NCI-H2171 treated with DMSO at 0.1 percent for 48 hours (cell line): ENCODE data around the gene METRN.
"Not testable (repeated sequence)": the region's sequence is repeated elsewhere in the genome, so short reads cannot be mapped to it uniquely, and the experiment has no call there.

Experiments
- DNase-seq: peaks from one replicate; lab custom pipeline; 2025; lab: John Stamatoyannopoulos, UW

The METRN gene

DNA sequence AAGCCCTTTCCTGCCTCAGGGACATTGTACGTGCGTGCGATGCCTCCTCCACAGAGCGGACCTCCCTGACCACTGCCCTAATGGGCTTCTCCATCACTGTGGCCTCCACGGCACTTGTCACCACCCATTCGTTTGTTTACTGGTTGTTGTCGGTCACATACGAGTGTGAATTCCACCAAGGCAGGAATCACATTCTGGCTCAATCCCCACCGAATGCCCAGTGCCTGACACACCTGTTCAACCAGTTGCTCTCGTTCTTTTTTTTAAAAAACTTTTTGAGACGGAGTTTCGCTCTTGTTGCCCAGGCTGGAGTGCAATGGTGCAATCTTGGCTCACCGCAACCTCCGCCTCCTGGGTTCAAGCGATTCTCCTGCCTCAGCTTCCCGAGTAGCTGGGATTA, 23.7 kb upstream of the METRN start:
- DNase-seq = not testable (repeated sequence)

DNA sequence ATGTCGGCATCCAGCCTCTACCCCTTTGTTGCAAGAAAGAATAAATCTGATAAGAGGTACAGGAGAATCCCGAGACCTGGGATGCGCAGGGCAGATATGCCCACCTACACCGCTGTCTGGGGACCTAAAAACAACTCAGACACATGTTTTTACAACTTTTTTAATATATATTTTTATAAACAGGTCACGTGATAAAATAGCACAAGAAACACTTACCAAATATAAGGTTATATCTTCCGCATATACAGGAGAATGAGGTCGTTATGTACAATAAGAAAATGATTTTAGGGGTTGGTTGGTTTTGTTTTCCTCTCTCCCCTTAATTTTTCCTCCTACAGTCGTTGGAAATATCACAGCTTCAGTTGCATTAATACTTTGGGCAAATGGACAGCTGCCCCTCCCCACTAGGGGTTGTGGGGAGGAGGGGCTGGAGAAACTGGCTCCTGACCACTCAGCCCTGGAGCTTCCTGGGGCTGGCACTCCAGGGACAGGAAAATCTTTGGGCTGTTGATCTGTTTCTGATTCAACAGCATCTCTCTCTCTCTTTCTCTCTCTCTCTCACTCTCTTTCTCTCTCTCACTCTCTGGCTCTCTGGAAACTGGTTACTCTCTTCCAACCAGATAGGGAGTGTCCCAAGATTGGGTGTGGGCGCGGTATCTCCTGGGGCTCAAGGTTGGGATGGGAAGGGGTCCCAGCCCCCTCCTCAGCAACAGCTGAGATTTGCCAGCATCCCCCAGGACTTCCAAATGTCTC, 22.4 kb upstream of the METRN start:
- no peak for DNase-seq

DNA sequence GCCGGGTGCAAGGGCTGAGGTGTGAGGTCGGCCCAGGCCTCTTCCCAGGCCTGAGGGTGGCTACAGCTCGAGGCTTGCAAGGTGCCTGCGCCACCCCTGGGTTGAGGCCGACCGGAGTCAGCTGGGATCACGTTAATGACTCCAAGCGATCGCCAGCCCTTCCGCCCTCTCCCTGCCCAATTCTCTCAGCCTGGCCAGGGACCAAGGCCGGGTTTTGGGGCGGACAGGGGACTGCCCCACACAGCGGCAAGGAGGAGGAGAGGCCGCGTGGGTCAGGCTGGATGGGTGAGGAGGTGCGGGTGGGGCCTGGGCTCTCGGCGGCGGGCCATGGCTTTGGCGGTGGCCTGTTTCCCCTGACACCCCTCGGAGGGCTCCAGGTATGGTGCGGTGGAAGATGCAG, 21.6 kb upstream of the METRN start:
- DNase-seq = no peak

DNA sequence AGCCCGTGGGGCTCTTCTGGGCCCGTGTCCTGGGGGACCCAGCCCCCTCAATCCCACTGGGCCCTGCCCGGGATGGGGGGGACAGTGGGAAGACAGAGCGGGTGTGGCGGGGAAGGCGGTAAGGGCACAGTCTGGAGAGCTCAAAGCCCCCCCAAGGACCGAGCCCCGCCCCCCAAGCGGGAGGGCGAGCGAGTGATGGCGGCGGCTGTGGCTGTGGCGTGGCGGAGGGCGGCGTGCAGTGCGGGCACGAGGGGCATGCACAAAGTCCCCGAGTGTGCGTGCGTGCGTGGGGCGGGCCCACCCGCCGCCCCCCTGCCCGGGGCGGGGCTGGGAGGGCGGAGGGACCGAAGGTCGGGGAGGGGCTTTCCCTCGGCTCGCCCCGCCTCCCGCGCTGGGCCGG, 21.2 kb upstream of the METRN start:
- DNase-seq = no peak

DNA sequence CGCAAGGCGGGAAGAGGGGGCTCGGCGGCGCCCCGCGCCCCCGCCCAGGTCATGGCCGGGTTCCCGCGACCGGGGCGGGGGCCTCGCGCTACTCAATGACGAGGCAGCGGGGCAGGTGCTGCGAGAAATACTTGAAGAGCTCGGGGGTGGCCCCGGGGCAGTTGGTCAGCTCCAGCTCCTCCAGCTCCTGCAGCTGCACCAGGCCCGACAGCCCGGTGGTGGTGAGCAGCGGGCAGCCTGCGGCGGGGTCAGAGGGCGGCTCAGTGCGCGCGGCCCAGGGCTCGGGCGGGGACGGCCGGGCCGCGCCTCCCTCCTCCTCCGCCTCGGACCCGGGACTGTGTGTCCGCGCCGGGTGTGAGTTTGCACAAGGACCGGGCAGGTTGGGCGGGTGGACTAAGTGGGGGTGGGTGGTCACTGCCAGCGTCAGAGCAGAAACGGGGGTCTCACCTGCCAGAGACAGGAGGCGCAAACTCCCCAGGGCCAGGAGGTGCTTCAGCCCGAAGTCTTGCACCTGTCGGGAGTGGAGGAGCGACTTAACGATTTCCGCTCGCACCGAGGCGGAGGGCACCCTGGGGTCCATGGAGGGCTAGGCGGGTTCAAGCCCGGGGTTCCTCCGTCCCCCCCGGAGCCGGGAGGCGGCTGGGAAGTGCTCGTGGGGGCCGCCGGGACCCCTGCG, 20.6 kb upstream of the METRN start:
- DNase-seq = no peak

DNA sequence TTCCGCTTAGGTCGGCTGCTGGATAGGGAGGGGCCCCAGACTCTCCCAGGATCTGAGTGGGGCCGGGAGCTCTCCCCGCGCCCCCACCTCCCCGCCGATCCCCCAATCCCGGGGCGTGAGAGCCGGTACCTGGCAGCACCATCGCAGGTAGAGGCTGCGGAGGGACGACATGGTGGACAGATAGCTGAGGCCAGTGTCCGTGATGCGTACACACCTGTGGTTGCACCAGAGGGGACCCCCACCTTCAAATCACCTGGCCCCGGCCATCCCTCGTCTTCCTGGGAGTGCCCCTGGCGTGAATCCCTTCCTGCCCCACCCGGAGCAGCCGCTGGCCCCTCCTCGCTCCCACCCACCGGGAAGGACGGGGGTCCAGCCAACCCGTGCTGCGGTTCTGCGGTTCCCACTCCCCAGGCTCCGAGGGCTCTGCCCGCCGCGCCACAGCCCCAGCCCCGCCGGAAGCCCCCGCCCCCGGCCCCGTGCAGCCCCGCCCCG, 20.0 kb upstream of the METRN start:
- DNase-seq = no peak

DNA sequence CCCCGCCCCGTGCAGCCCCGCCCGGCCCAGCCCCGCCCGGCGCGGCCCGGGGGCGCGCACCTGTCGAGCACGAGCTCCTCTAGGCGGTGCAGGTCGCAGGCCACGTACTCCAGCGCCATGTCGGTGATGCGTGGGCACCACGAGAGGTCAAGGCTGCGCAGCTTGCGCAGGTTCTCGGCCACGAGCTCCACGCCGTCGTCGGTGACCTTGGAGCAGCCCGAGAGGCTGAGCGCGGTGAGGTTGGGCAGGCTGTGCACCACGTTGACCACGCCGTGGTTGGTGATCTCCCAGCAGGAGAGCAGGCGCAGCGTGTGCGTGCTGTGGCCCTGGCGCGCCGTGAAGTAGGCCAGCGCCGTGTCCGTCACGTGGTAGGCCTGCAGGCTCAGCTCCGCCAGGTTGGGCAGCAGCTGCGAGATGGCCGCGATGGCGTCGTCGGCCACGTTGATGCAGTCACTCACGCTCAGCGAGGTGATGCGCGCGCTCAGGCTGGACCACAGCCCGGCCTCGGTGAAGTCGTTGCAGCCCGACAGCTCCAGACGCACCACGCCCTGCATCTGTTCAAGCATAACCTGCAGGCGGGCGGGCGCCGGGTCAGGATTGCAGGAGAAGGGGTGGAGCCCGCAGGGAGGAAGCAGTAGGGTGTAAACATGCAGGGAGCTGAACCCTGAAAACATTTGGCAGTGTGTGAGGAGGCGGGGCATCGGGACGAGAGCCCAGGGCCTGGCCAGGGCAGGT, 19.4 kb upstream of the METRN start:
- DNase-seq = peak; percentile 97

DNA sequence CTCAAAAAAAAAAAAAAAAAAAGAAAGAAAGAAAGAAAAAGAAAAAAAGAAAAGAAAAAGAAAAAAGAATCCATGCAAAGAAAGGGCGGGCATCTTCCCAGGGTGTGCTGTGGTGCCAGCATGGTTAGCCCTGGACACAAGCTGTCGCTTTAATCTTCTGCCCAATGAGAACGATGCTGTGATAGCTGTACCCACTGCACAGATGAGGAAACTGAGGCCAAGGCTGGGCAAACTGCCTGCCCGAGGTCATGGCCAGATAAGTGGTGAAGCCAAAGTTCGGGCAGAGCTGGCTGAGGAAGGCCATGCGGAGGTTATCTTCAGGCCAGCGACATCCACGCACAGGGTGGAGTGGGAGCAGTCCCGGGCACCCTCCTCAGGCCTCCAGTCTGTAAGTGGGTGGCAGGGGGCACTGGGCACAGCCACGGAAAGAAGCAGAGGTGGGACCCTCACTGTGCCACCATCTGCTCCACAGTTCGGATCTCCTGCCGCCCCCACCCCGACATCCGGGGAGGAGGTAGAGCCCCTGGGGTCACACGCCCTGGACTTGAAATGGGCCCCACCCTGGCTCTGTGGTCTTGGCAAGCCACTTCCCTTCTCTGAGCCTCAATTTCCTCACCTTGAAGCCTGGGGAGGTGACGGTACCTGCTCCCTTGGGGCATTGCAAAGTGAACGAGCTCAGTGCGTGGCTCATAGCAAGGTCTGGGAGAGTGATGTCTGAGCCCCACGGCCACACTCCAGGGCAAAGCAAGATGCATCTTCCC, 15.8 kb upstream of the METRN start:
- DNase-seq = no peak

DNA sequence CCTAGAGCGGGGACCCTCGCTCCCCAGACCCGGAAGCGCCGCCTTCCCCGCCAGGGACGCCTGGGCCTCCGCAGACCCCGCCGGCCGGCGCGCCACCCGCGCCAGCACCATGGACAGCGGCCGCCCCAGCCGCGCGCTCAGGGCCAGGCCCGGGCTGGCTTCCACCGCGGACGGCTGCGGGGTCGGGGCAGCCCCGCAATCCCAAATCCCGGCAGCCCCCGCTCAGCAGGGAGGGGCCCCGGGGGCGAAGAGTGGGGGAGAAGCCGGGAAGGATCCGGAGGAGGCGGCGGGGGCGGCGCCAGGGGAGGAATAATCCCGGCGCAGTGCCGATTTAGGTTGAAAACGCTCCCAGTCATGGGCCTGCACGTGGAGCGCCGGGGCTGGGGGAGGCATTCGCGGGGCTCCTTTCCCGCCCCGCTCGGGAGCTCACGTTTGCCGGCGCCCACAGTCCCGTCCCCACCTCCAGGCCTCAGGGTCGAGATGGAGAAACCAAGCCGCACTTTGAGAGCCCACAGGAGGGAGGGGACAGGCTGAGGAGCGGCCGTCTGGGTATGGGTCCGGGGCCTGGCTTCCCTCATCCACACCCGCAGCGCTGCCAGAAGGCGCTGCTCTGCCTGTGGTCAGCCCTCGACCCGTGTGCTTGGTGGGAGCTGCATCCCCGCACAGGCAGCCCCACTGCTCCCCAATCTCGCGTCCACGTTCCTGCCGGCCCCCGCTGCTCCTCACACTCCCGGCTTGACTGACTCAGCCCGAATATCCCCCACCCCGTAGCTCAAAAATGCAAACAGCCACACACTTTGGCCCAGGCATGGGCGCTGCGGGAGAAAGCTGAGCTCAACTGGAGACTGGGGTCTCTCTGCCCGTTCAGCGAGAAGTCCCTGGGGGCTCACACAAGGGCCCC, 14.0 kb upstream of the METRN start:
- no peak for DNase-seq

DNA sequence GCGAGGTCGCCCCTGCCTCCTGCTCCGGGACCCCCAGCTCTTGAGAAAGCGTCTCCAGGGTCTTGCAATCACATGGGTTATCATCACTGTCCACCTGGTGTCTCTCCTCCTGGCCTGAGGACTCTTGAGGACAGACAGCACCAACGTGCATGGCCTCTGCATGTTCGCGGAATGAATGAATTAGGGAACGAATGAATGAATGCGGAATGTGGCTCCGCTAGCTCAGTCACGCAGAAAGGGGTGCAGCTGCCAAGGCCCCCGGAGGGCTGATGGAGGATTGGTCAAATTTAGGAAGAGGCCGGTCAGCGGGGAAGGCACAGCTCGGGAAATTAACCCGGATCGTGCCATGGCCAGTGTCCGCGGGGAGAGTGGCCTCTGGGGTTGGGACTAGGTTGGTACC, 12.6 kb upstream of the METRN start:
- DNase-seq = no peak

DNA sequence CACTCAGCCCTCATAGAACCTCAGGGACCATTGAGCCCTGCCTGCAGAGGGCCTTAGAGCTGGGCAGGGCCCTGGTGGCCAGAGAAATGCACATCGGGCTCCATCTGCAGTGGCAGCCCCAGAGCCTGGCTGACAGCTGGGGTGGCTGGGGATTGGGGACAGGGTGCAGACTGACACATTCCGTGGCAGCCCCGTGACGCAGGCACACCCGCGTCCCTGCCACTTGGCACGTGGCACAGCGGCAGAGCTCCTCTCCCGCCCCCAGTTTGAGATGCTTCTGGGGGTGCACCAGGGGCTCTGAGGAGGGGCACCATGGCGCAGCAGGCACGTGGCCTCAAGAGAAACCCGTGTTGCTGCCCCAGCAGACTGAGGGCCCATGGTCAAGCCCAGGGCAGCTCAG, 11.5 kb upstream of the METRN start:
- no peak for DNase-seq

DNA sequence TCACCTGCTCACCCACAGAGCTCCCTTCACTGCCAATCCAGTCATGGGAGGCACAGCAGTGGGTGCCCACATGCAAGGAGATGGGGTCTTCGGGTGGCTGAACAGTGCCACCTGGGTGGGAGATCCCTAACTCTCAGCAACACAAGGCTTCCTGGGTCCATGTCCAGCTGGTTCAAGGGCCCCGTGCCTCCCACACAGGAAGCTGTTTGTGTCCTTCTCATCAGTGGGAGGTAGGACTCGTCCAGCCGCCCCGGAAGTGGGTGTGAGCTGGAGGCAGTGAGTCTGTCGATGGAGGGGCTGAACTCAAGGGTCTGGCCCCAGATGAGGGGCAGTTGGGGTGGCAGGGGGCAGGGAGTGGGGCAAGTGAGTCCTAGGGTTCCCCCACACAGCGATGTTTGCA, 10.9 kb upstream of the METRN start:
- no peak for DNase-seq

DNA sequence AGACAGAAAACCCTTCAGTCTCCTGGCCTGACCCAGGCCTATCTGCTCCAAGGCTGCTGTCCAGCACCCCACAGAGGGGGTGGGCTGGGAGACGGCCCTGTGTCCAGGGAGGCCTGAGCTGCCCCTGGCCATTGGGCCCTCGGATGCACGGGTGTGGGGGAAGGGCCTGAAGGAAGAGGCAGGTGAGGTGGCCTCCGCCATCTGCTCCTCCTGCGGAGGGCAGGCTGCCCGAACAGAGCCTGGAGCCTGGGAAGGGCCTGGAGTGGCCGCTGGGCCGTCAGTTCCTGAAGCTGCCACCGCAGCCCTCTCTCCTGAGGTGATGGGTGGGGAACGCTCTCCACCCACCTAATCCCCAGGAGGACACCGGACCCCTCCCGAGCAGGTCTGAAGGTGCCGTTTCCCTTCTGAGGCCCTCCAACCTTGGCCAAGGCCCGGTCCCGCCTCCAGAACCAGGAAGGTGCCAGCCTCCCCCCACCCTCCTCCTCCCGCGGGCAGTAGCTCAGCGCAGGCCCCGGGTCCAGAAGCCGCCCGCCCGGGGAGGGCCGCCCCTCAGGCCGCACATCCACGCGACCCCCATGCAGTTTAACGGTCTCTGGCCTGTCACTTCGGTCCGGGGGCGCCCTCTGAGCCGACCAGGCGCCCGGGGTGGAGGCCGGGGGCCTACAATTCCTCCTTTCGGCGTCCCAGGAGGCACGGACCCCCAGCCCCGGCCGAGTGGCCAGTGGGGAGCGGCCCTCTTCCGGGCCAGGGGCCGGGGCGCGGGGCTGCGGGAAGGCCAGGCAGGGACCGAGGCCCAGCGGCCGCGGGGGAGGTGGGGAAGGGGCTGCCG, 10.2 kb upstream of the METRN start:
- no peak for DNase-seq

DNA sequence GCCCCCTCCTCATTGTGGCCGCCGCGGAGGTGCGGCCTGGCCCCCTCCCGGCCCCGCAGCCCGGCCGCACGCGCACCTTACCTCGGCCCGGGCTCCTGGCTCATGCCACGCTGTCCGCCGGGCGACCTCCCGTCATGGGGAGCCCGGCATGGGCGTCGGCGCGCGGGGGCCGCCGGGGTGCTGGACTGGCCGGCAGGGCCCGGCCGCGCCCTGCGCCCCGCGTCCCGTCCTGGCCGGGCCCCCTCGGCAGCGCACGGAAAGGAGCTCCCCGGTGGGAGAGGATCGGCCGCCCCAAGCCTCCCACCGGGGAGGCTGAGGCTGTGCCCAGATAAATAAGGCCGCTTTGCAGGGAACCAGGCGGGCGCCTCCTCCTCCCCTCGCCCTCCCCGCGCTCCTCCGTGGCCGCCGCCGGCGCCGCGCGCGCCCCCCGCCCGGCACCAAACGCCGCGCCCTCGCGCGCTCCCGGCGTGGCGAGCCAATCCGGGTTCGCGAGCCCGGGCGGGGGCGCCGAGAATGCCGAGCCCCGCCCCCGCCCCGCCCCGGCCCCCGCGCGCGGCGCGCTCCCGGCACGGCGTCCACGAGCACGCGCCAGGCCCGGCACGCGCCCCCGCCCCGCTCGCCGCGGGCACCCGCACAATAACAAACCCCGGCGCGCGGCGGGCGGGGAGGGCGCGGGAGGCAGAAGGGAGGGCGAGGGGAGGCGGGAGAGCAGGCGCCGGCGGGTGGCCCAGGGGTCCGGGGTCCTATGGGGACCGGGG, 9.3 kb upstream of the METRN start, which contains the start of gene FBXL16:
TSS of gene FBXL16 (minus strand) at position 371 of the 758 bp plus-strand sequence. CDS start 8,396 bp downstream, outside the sequence.
- DNase-seq = peak; percentile 81

DNA sequence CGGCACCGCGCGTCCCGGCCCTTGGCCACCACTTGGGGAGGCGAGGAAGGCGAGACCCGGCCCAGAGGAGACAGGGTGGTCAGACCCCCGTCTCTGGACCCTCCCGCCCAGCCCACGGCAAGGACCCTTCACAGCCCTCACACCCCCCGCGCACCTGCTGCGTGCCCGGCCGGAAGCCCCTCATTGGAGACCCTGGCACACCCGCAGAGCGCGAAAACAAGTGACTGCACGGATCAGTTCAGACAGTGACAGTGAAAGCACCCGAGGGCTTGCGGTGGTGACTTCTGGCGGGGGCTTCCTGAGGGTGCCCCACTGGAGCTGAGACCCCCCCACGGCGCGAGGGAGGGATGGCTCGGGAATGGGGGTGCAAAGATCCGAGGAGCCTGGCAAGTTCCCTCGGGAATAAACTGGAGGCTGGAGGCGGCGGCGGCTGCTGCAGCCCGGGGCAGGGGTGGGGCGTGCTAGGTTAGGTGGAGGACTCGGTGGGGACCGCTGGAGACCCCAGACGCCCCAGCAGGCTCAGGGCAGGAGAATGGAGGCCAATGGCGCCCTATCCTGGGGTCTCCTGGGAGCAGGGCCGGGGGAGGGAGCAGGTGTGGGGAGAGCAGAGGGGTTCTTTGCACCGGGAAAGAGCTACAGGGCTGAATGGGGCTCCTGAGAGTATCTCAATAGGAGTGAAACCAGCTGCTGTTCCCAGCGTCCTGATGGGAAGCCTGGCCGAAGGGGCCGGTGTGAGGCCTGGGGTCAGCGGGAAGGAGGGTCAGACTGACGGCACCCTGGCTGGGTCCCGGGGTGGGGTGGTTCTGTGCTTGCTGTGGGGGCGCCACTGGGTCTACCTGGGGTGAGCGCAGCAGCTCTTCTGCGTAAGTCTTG, 8.5 kb upstream of the METRN start:
- DNase-seq = peak; percentile 71

DNA sequence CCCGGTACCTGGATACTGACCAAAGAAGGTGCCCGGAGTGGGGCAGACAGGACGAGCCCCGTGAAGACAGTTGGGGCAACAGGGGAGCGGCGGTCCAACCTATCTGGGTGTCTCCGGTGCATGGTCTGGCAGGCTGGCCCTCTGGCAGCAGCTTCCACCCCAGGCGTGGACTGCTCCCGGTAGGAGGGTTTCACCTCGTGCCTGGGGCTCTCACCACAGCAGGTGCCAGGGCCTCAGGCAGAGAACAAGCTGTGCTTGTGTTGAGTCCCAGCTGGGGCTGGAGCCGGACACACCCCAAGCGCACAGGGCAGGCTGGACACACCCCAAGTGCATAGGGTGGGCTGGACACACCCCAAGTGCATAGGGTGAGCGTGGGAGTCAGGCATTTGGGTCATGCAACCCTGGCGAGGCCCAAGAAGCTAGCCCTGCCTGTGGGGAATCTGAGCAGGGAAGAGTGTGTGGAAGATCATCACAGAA, 7.8 kb upstream of the METRN start:
- no peak for DNase-seq

DNA sequence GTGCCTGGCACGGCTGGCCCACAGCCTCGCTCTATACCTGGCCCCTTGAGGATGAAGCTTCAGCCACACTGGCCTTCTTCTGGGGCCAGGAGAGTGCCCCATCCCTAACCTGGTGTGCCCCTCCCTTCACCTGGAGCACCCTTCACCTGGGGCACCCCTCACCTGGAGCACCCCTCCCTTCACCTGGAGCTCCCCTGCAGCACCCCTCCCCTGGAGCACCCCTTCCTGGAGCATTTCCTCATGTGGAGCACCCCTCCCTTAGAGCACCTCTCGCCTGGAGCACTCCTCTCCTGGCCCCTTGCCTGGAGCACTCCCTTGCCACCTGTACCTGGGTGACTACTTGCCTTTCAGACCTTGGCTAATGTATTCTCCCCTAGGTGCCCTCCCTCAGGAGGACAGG, 6.9 kb upstream of the METRN start:
- no peak for DNase-seq

DNA sequence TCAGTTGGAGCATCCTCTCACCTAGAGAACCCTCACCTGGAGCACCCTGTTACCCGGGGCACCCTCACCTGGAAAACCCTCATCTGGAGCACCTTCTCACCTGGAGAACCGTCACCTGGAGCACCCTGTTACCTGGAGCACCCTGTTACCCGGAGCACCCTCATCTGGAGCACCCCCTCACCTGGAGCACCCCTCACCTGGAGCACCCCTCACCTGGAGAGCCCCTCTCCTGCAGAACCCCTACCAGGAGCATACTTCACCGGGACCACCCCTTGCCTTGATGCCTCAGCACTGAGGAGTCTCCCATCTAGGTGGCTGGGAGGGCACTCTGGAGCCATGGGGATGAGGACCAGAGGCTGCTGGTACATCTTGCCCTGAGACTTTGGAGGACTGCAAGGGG, 6.0 kb upstream of the METRN start:
- DNase-seq = no peak
